BJ (cell line): ENCODE data around the gene ADRM1. TPM values are rescaled to one million over a fixed set of nuclear protein-coding genes. Genes with fewer than 3 reads are reported as not detected.

Source experiments
- CTCF ChIA-PET: fragments of 350-600 bp; formaldehyde crosslinking; extraction: SDS; loops from one replicate; lab custom pipeline; 2021; ENCODE audit warnings: antibody characterized with exemption, inconsistent platforms; lab: Yijun Ruan, JAX
- POLR2A ChIA-PET: fragments of 300-600 bp; sonication (Branson Sonifier 250); formaldehyde crosslinking; extraction: SDS; loops from one replicate; lab custom pipeline; 2021; ENCODE audit warnings: antibody characterized with exemption; lab: Charles Lee
- DNase-seq: peaks from one replicate; pipeline ENCODE4 v3.0.0-alpha.2; 2011; ENCODE audit warnings: low read depth
- H3K27me3 ChIP-seq: 2 replicates; pipeline ENCODE4 v1.6.0; 2011; ENCODE audit warnings: low read length; ENCODE audit not compliant: control insufficient read depth, insufficient read depth
- H3K36me3 ChIP-seq: 2 replicates; pipeline ENCODE4 v1.5.1; 2011; ENCODE audit warnings: low read length; ENCODE audit not compliant: control insufficient read depth, insufficient read depth
- H3K4me3 ChIP-seq: 2 replicates; pipeline ENCODE4 v1.5.1; 2011; ENCODE audit warnings: low read depth, mild to moderate bottlenecking, control low read depth, low read length
- polyA plus RNA-seq: library from polyadenylated mRNA; depleted of rRNA; stranded (reverse); fragments of >200 nt; gene quantifications from 2 replicates; pipeline ENCODE4 v1.2.3, GENCODE V29; 2011
- TF ChIP-seq, protein P1 (sequence below): IDR thresholded peaks from 2 replicates; pipeline ENCODE4 v1.5.1; 2011; ENCODE audit warnings: low read depth, mild to moderate bottlenecking, control low read depth, inconsistent platforms, low read length, moderate library complexity; ENCODE audit not compliant: insufficient read depth

Gene ADRM1
- polyA plus RNA-seq, 1 experiment: 115 TPM

- Histone ChIP-seq H3K27me3 (no peaks in the 10 kb centered on the region), H3K36me3 (peaks cover 37% of the 10 kb centered on the region), H3K4me3 (no peak overlapping the region)
- POLR2A ChIA-PET: no interaction called here
- no peak for DNase-seq
- TF ChIP-seq, protein P1, sequence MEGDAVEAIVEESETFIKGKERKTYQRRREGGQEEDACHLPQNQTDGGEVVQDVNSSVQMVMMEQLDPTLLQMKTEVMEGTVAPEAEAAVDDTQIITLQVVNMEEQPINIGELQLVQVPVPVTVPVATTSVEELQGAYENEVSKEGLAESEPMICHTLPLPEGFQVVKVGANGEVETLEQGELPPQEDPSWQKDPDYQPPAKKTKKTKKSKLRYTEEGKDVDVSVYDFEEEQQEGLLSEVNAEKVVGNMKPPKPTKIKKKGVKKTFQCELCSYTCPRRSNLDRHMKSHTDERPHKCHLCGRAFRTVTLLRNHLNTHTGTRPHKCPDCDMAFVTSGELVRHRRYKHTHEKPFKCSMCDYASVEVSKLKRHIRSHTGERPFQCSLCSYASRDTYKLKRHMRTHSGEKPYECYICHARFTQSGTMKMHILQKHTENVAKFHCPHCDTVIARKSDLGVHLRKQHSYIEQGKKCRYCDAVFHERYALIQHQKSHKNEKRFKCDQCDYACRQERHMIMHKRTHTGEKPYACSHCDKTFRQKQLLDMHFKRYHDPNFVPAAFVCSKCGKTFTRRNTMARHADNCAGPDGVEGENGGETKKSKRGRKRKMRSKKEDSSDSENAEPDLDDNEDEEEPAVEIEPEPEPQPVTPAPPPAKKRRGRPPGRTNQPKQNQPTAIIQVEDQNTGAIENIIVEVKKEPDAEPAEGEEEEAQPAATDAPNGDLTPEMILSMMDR: no peak
- CTCF ChIA-PET: no interaction called here
Measured at GRCh38 chr20:62287129-62287528, 15.7 kb upstream of the ADRM1 start.

GRCh38 chr20:62287759-62288534, 14.8 kb upstream of the ADRM1 start:
- no peaks in the 10 kb centered on the region for H3K27me3 ChIP-seq
- no peak for DNase-seq
- POLR2A ChIA-PET: no interaction called here

GRCh38 chr20:62288535-62289105, 14.2 kb upstream of the ADRM1 start:
- no peak for DNase-seq
- Histone ChIP-seq H3K27me3 (no peaks in the 10 kb centered on the region), H3K4me3 (no peak overlapping the region), H3K36me3 (peaks cover 31% of the 10 kb centered on the region)
- POLR2A ChIA-PET: no interaction called here
- CTCF ChIA-PET: no interaction called here
- TF ChIP-seq, protein P1: no peak

More at GRCh38 chr20:62287759-62288534, 14.8 kb upstream of the ADRM1 start:
- Histone ChIP-seq H3K4me3 (no peak overlapping the region), H3K36me3 (peaks cover 37% of the 10 kb centered on the region)
- TF ChIP-seq, protein P1: no peak
- CTCF ChIA-PET: no interaction called here

GRCh38 chr20:62289131-62289530, 13.7 kb upstream of the ADRM1 start:
- POLR2A ChIA-PET: no interaction called here
- no peaks in the 10 kb centered on the region for H3K27me3 ChIP-seq
- DNase-seq: no peak
- peaks cover 32% of the 10 kb centered on the region for H3K36me3 ChIP-seq
- TF ChIP-seq, protein P1: no peak
- CTCF ChIA-PET: no interaction called here
- no peak overlapping the region for H3K4me3 ChIP-seq

GRCh38 chr20:62289898-62290297, 12.9 kb upstream of the ADRM1 start:
- POLR2A ChIA-PET: interaction anchor here (0.6 kb wide), 1 partner anchor 91 kb away, joined by 3 read pairs; no protein-coding TSS in a partner anchor
- peaks cover 33% of the 10 kb centered on the region for H3K36me3 ChIP-seq
- no peak for DNase-seq

More at GRCh38 chr20:62289898-62290297, 12.9 kb upstream of the ADRM1 start:
- TF ChIP-seq, protein P1: no peak
- Histone ChIP-seq H3K27me3 (no peaks in the 10 kb centered on the region), H3K4me3 (no peak overlapping the region)
- CTCF ChIA-PET: interaction anchor here (1.5 kb wide), 1 partner anchor 12 kb away, joined by 3 read pairs; the partner anchor contains the start of gene ADRM1
